ENCODE results near the gene CAMK2G.

The CAMK2G gene

GRCh38 chr10:73879296-73880173 lies 5.2 kb upstream of the CAMK2G start:
- DNase-seq (ENCODE audit: low read depth) = no peak

DNA sequence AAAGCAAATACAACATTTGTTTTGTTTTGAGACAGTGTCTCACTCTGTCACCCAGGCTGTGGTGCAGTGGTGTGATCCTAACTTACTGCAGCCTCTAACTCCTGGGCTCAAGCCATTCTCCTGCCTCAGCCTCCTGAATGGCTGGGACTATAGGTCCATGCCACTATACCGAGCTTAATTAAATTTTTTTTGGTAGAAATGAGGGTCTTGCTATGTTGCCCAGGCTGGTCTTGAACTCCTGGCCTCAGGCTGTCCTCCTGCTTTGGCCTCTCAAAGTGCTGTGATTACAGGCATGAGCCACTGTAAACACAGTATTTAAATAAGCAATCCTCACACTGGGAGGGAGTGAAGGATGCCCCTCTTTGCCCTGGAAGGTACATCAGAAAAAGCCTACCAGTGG lies 4.0 kb upstream of the CAMK2G start:
- DNase-seq (ENCODE audit: low read depth) = no peak

DNA sequence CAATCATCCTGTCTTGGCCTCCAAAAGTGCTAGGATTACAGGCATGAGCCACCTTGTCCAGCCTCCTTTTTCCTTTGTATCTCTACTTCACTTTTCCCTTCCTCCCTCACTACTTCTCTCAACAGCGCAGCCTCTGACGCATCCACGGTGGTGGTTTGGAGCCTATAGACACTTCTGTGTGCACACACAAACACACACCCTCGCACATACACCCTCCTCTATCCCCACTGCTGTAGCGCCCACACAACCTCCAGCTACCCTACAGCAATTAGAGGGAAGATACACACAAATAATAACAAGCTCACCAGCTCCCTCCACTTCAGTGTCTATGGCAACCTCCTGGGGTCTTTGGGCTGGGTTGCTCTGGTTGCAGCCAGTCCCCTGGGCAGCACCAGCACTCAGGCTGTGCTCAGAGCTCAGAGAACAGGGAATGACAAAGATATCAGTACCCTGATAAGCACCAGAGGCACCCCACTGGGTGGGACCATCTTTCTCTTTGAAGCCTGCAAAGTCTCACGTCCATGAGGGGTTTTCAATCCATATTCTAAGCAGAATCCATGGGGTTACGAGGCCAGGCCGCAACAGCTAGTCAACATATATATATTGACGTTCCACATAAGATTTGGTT lies 3.3 kb upstream of the CAMK2G start:
- no peak for DNase-seq (ENCODE audit: low read depth)

DNA sequence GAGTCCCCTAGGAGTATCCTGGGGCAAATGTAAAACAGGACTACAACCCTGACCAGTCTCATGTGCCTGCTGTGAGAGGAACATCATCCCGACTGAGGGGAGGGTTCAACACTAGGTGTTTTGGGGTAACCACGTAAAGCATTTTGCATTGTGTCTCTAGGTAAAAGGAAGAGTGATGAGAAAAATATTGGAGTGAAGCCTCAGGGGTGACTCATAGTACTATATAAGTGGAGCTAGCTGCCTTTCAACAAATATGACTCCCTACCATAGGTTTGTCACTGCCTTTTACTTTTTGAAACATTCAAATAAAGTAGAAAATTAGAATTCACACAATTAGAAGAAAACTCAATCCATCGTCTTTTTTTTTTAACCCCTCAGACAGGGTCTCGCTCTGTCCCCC lies 2.6 kb upstream of the CAMK2G start:
- no peak for DNase-seq (ENCODE audit: low read depth)

DNA sequence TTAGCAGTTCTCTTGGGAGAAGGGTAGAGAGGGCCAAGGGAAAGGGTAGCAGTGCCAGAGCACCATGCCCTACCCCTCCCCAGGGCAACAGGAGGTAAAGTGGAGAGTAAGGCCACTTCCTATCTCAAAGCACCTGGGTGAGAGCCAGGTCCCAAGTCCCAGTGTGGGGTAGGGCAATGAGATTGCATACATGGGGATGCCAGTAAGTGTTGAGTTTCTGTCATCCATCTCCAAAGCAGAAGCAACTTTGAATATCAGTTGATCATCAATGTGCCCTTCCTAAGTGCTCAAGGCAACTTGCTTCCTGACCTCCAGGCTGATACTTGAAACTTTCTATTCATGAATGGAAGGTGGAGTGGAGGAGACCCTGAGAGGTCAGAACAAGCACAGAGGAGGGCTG lies 2.2 kb upstream of the CAMK2G start:
- no peak for DNase-seq (ENCODE audit: low read depth)

GRCh38 chr10:73876157-73876556 lies 1.8 kb upstream of the CAMK2G start:
- no peak for DNase-seq (ENCODE audit: low read depth)

DNA sequence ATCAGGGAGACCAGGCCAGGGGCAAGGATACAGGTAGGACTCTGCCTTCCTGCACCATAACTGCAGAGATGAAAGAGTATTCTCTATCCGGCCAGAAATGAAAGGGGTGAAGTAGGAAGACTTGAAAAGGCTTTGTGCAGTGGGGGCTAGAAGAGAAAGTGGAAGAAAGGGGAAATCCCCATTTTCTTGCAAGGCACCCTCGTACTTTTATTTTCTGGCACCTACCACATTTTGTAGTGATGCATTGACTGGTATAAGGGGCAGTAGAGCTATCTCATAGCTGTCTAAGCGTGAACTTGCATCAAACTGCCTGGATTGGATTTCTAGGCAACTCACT lies 752 bp upstream of the CAMK2G start:
- DNase-seq (ENCODE audit: low read depth) = no peak

GRCh38 chr10:73873838-73874215 lies 528 bp downstream of the CAMK2G start:
- no peak for DNase-seq (ENCODE audit: low read depth)

GRCh38 chr10:73873142-73873837 lies 1.1 kb downstream of the CAMK2G start:
- no peak for DNase-seq (ENCODE audit: low read depth)

DNA sequence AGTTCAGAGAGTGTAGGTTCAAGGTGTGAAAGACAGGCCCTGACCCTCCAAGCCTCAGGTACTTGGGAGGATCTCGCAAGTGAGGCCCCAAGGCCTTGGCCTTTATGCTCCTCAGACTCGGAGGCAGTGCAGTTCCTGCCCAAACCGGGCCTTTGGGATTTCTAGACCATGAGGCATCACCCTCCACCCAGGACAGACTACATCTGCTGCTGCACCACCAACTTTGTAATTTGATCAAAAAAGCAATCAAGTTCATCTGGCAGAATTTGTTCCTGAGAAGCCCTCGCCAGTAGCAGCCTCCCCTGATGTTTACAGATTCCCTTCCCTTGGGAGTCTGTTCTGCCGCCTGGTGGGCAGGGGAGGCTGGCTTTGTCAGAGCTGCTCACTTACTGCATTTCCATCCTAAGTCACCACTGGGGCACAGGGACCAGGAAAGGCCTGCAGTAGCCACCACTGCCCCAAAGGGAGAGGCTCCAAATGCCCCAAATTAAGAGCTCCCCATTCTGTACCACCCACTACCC lies 2.1 kb downstream of the CAMK2G start:
- no peak for DNase-seq (ENCODE audit: low read depth)

- no peak for DNase-seq (ENCODE audit: low read depth)
Measured at GRCh38 chr10:73871295-73872189, 2.8 kb downstream of the CAMK2G start.

DNA sequence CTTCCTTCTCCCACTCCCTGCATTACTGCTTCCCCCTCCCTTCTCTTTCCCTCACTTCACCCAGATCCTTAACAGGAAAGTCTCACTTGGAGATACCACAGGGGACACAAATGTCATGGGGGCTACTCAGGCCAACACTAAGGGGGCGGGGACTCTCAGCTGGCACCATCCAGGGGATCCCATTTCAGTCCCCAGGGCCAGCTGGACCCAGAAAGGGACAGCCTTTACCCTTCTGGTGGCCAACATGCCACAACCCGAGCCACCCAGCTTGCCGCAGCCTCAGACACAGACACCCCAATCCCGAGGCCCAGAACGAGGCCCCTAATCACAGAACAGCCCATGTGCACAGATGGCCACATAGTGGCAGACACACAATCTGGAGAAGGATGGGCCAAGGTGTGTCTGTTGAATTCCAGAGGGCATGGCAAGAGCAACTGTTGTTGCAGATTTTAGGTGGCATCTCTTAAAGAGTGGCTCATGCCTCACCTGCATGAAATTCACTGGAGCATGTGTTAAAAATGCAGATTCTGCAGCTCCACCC lies 5.6 kb downstream of the CAMK2G start:
- no peak for DNase-seq (ENCODE audit: low read depth)

DNA sequence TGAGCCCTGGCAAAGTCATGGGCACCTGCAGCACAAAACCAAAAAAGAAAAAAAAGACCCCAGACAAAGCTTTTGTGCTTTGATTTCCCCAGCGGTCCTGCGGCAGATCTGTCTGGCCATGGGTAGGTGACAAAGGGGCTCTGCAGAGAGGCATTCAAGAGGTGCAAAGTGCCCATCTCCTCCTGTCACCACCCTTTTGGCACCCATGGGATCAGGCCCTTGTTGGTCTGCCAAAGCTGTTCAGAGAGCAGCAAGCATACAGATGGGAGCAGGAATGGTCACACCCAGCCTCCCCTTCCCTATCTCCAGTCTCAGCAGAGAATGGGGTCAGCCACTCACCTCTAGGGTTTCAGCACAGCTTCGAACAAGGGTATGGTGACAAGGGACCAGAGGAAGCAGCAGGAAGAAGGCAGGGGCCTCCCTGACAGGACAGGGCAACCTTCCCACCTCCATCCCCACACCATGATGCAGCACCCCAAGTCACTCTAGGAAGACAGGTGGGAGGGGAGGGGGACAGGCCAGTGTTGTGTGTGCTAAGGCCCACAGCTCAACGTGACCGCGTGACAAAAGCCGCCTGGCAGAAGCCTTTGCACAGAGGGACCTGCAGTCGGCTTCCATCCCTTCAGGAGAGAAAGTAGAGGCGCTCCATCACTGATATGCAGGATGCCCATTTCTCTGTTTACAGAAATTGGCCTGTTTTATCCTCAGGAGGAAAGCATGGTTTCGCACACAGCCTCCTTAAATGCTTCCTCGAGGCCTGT lies 6.3 kb downstream of the CAMK2G start:
- no peak for DNase-seq (ENCODE audit: low read depth)

DNA sequence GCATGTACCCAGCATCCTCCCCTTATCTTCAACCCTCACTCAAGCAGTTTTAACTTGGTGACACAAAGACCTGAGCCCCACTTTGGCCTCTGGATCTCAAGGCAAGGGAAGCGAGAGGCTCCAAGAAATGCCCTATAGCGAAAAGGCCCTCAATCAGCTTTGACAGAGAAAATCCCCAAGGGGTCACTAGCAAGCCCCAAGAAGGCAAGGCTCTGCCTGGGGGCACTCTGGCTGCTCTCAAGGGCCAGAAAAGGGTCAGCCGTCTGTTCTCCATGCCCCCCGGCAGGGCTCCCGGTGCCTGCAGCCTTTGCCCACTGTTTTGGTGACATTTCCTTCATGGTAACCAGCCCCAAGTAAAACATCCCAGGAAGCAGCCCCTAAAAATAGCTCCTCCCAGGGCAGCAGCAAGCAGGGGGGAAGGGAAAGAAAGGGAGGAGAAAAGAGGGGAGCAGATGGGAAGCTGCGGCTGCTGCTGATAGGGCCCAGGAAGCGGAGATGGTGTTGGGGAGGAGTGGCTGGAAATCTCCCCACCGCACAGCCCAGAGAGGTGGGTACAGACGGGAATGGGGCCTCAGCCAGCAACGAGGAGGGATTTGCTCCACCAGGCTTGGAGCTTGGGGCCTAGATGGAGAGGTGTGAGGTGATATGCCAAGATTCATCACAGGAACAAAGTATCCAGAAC lies 7.1 kb downstream of the CAMK2G start:
- DNase-seq (ENCODE audit: low read depth) = no peak

GRCh38 chr10:73866621-73867020 lies 7.7 kb downstream of the CAMK2G start:
- no peak for DNase-seq (ENCODE audit: low read depth)

DNA sequence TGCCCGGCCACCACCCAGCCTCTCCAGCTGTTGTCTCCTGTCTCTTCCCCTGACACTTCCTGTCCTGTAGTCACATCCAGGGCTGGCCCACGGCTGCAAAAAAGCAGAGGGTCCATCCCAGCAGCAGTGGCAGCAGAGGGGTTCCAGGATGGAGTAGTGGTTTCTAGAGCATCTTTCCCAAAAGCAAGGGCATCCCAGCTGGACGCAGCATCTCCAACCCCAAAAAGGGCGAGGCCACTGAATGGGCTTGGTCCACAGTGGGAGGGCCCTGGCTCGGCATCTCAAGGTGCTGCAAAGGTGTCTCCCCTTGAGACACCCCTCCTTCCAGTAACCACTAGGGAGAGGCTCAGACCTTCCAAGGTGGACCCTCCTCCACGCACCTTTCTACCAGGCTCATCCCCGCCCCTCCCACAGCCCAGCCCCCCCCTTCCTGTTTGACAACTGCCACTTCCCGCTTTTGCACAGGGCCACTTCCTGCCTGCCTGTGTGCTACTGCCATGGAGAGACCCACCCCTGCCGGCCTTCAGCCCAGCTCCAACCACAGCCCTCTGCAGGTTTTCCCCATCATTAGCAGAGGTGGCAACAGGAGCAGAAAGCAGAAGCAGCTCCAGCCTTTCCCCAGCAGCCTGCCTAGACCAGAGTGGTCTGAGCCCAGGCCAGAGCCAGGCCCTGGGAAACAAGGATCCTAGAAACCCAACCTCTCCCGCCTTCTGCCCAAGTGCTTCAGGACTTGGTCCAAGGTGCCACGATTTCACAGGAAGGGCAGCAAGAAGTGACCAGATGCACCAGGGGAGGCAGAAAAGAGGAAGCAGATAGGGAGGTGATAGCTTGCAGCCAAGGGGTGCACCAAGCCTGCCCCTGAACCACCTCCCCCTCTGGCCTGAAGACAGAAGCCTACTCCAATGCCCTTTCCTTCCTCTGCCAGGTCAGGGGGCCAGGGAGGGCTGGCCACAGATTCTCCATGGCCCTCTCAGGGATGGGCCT lies 8.6 kb downstream of the CAMK2G start:
- DNase-seq (ENCODE audit: low read depth) = no peak

GRCh38 chr10:73865107-73865458 lies 9.3 kb downstream of the CAMK2G start:
- no peak for DNase-seq (ENCODE audit: low read depth)

- no peak for DNase-seq (ENCODE audit: low read depth)
Measured at GRCh38 chr10:73864229-73864628, 10.1 kb downstream of the CAMK2G start.
